Adrenal gland (tissue), 5 donors: Measurements from ENCODE around the gene ARAP1.

Source experiments
- CTCF ChIP-seq, 6 experiments: fragments of 450-650 bp in 4 of 6; fragments of 200-600 bp in 2 of 6; sonication (generic) in 1 of 6; IDR thresholded peaks; 1 replicate in 5 of 6; 2 replicates in 1 of 6; pipeline versions ENCODE4 v1.5.1 to v1.8.0; 2016 to 2021; ENCODE audit warnings: antibody characterized with exemption in 6 of 6, mild to moderate bottlenecking in 2 of 6, moderate library complexity in 1 of 6
- POLR2A ChIP-seq, 2 donors: fragments of 450-650 bp; IDR thresholded peaks; one replicate each; pipeline ENCODE4 v1.6.1; 2017; ENCODE audit warnings: antibody characterized with exemption in 2 of 2, mild to moderate bottlenecking in 2 of 2, moderate library complexity in 1 of 2
- donor health status: DM: no; HTN: no; CAD: no.

GRCh38 chr11:72787216-72788104, 35.3 kb upstream of the ARAP1 start:
- TF ChIP-seq CTCF (IDR thresholded peaks at IDR 0.05) (no peak), POLR2A (IDR thresholded peaks at IDR 0.05) (no peak)
